B cell (primary cell): ENCODE measurements around the gene BCDIN3D. TPM values are rescaled to one million over a fixed set of nuclear protein-coding genes. Genes with fewer than 3 reads are reported as not detected.

Experiments used
- ATAC-seq: fragments of 200-7000 bp; cut with Tn5 transposase; one replicate; pipeline ENCODE4 v1.10.0; 2021; ENCODE audit warnings: low read depth, mild to moderate bottlenecking, moderate number of reproducible peaks, moderate library complexity
- CTCF ChIA-PET: fragments of 350-600 bp; sonication (Branson Sonifier 250); formaldehyde crosslinking; loops from one replicate; lab custom pipeline; 2021; ENCODE audit warnings: antibody characterized with exemption, inconsistent platforms; lab: Charles Lee
- POLR2A ChIA-PET: fragments of 350-600 bp; sonication (Branson Sonifier 250); formaldehyde crosslinking; loops from one replicate; lab custom pipeline; 2021; ENCODE audit warnings: antibody characterized with exemption; lab: Charles Lee
- DNase-seq: peaks from one replicate; pipeline ENCODE4 v3.0.0; 2013
- H2AFZ ChIP-seq: 2 replicates; pipeline ENCODE4 v1.6.1; 2012; ENCODE audit warnings: mild to moderate bottlenecking, low read depth, low read length; ENCODE audit not compliant: insufficient read depth, poor library complexity, severe bottlenecking
- H3K27ac ChIP-seq, 2 donors: 1 replicate in 1 of 2; 2 replicates in 1 of 2; pipeline ENCODE4 v1.5.1; 2012 to 2013; ENCODE audit warnings: low read length in 2 of 2, mild to moderate bottlenecking in 2 of 2, moderate library complexity in 1 of 2
- H3K27me3 ChIP-seq, 4 experiments: fragments of 200-600 bp in 1 of 4; sonication (generic) in 1 of 4; replicated peaks in 1 of 4; 1 replicate in 2 of 4; 2 replicates in 2 of 4; pipeline versions ENCODE4 v1.6.1 to v1.7.0; 2013 to 2016; ENCODE audit warnings: low read length in 3 of 4, mild to moderate bottlenecking in 2 of 4, mixed read lengths in 1 of 4, moderate library complexity in 1 of 4; ENCODE audit not compliant: insufficient read depth in 4 of 4, control insufficient read depth in 3 of 4; ENCODE audit errors: control extremely low read depth in 1 of 4
- H3K36me3 ChIP-seq, 2 experiments: replicated peaks in 1 of 2; 1 replicate in 1 of 2; 2 replicates in 1 of 2; pipeline versions ENCODE4 v1.6.1 to v1.7.1; 2013; ENCODE audit warnings: low read length in 1 of 2; ENCODE audit not compliant: insufficient read depth in 2 of 2, control insufficient read depth in 1 of 2; ENCODE audit errors: control extremely low read depth in 1 of 2, extremely low read depth in 1 of 2
- H3K4me1 ChIP-seq, 2 donors: fragments of 200-600 bp in 1 of 2; sonication (generic) in 1 of 2; 1 replicate in 1 of 2; 2 replicates in 1 of 2; pipeline versions ENCODE4 v1.5.1 to v1.6.1; 2013 to 2017; ENCODE audit warnings: low read length in 2 of 2; ENCODE audit not compliant: control insufficient read depth in 2 of 2, insufficient read depth in 2 of 2
- H3K4me2 ChIP-seq: replicated peaks from 2 replicates; pipeline ENCODE3; 2012; ENCODE audit warnings: mild to moderate bottlenecking, low read depth, low read length; ENCODE audit not compliant: poor library complexity, severe bottlenecking
- H3K4me3 ChIP-seq, 5 experiments: fragments of 200-600 bp in 1 of 5; sonication (generic) in 1 of 5; 1 replicate in 3 of 5; 2 replicates in 2 of 5; pipeline versions ENCODE4 v1.5.1 to v1.7.0; 2011 to 2016; ENCODE audit warnings: low read length in 4 of 5, mild to moderate bottlenecking in 4 of 5, low read depth in 2 of 5, control low read depth in 1 of 5, moderate library complexity in 1 of 5; ENCODE audit not compliant: insufficient read depth in 1 of 5; ENCODE audit errors: control extremely low read depth in 1 of 5, extremely low read depth in 1 of 5
- H3K79me2 ChIP-seq: fragments of 200-600 bp; sonication (generic); one replicate; pipeline ENCODE4 v1.6.0; 2016; ENCODE audit warnings: low read length; ENCODE audit not compliant: control insufficient read depth, insufficient read depth
- H3K9ac ChIP-seq: fragments of 200-600 bp; sonication (generic); 2 replicates; pipeline ENCODE4 v1.6.1; 2017; ENCODE audit warnings: mild to moderate bottlenecking, low read length, moderate library complexity
- H3K9me3 ChIP-seq, 3 donors: one replicate each; pipeline versions ENCODE4 v1.6.1 to v1.7.1; 2013; ENCODE audit warnings: low read length in 2 of 3; ENCODE audit not compliant: control insufficient read depth in 2 of 3, insufficient read depth in 1 of 3; ENCODE audit errors: control extremely low read depth in 1 of 3
- H4K20me1 ChIP-seq: 2 replicates; pipeline ENCODE4 v1.6.0; 2012; ENCODE audit warnings: mild to moderate bottlenecking, low read length; ENCODE audit not compliant: insufficient read depth, control insufficient read depth, poor library complexity, severe bottlenecking
- H3K27ac Mint-ChIP-seq: one replicate; pipeline ENCODE4 v1.8.0; 2021; ENCODE audit warnings: mixed read lengths
- H3K27me3 Mint-ChIP-seq: one replicate; pipeline ENCODE4 v1.8.0; 2021; ENCODE audit warnings: mixed read lengths
- H3K4me1 Mint-ChIP-seq: one replicate; pipeline ENCODE4 v1.8.0; 2021; ENCODE audit warnings: mixed read lengths
- H3K4me3 Mint-ChIP-seq: one replicate; pipeline ENCODE4 v1.8.0; 2021; ENCODE audit warnings: mixed read lengths
- H3K9me3 Mint-ChIP-seq: one replicate; pipeline ENCODE4 v1.8.0; 2022; ENCODE audit warnings: mixed read lengths; ENCODE audit not compliant: insufficient read depth
- CTCF ChIP-seq: fragments of 200-600 bp; IDR thresholded peaks from one replicate; pipeline ENCODE4 v1.8.0; 2022; ENCODE audit warnings: antibody characterized with exemption, mild to moderate bottlenecking
- EZH2 ChIP-seq: IDR thresholded peaks from 2 replicates; pipeline ENCODE4 v1.6.1; 2012; ENCODE audit warnings: borderline replicate concordance, low read depth, mild to moderate bottlenecking, moderate library complexity, low read length; ENCODE audit not compliant: insufficient read depth, poor library complexity, severe bottlenecking
- WGBS: methylation state at CpG from one replicate; pipeline ENCODE4 v1.1.5; 2013; ENCODE audit warnings: missing lambda C conversion rate; ENCODE audit not compliant: insufficient coverage; 5-methylcytosine and 5-hydroxymethylcytosine counted together
- intact Hi-C: fragments of 100-400 bp; cut with micrococcal nuclease; formaldehyde crosslinking; loops from one replicate; pipeline ENCODE4 v1.10.0; 2022
- polyA plus RNA-seq: library from polyadenylated mRNA; depleted of rRNA; stranded (reverse); fragments of >200 nt; gene quantifications from 2 replicates; pipeline ENCODE4 v1.2.3, GENCODE V29; 2012
- total RNA-seq, 2 donors: library from RNA; stranded (reverse); fragments of 120-200 nt in 1 of 2; gene quantifications; 1 replicate in 1 of 2; 2 replicates in 1 of 2; pipeline versions ENCODE4 v1.2.3 to v1.2.4, GENCODE V29; 2013 to 2022

Gene BCDIN3D
- total and polyA plus RNA-seq, 2 donors (not counting 1 experiment from before 2014, with no cell fraction given) = 2.0 to 17.4 TPM

GRCh38 chr12:49809906-49810389 is 33.0 kb downstream of the BCDIN3D start:
- Histone ChIP-seq H3K27ac (no peak overlapping the region), H3K9ac (no peak overlapping the region), H3K36me3 (no peaks in the 10 kb centered on the region), H3K79me2 (peaks cover 10% of the 10 kb centered on the region), H3K27me3 (no peaks in the 10 kb centered on the region), H4K20me1 (peaks cover 5% of the 10 kb centered on the region), H3K4me1 (peaks cover 13 to 16% of the 10 kb centered on the region in 2 donors), H3K4me2 (no peak overlapping the region), H3K4me3 (no peak overlapping the region), H3K9me3 (no peaks in the 10 kb centered on the region), H2AFZ (no peak overlapping the region)
- CTCF ChIA-PET = interaction anchor here (1.5 kb wide), 1 partner anchor 10 kb away, joined by 3 read pairs; no protein-coding TSS in a partner anchor
- Mint-ChIP-seq H3K27ac (no peak overlapping the region), H3K9me3 (no peaks in the 10 kb centered on the region), H3K4me1 (peaks cover 20% of the 10 kb centered on the region), H3K4me3 (no peak overlapping the region), H3K27me3 (no peaks in the 10 kb centered on the region)
- TF ChIP-seq CTCF (no peak), EZH2 (no peak)
- ATAC-seq = no peak
- no peak for DNase-seq
- WGBS = 84% methylated on average over 5 of the region's 9 CpGs
- POLR2A ChIA-PET = no interaction called here
- intact Hi-C loops = no loop called here

GRCh38 chr12:49809381-49809905 is 33.5 kb downstream of the BCDIN3D start:
- Mint-ChIP-seq H3K9me3 (no peaks in the 10 kb centered on the region), H3K27me3 (no peaks in the 10 kb centered on the region), H3K4me1 (peaks cover 20% of the 10 kb centered on the region), H3K4me3 (no peak overlapping the region), H3K27ac (no peak overlapping the region)
- Histone ChIP-seq H3K27me3 (no peaks in the 10 kb centered on the region), H3K4me2 (no peak overlapping the region), H3K36me3 (peaks cover 0 to 2% of the 10 kb centered on the region in 2 experiments), H2AFZ (no peak overlapping the region), H3K9ac (no peak overlapping the region), H3K4me3 (no peak overlapping the region), H3K79me2 (peaks cover 10% of the 10 kb centered on the region), H4K20me1 (peaks cover 5% of the 10 kb centered on the region), H3K4me1 (peaks cover 13 to 16% of the 10 kb centered on the region in 2 donors), H3K27ac (no peak overlapping the region), H3K9me3 (no peaks in the 10 kb centered on the region)
- 96% methylated on average over 4 of the region's 4 CpGs for WGBS
- ChIA-PET CTCF (interaction anchor here (1.5 kb wide), 1 partner anchor 10 kb away, joined by 3 read pairs; no protein-coding TSS in a partner anchor), POLR2A (no interaction called here)
- no peak for TF ChIP-seq CTCF
- intact Hi-C loops = no loop called here
- no peak for DNase-seq
- no peak for ATAC-seq
